ENCODE data around the gene KIF13A. TPM values are rescaled to one million over a fixed set of nuclear protein-coding genes. Genes with fewer than 3 reads are reported as not detected.

Gene KIF13A
- total and polyA plus RNA-seq, 2 donors (not counting 3 experiments of a cell fraction or from before 2014, with no cell fraction given) = 24.9 to 65.8 TPM

GRCh38 chr6:18035330-18035854, 48.0 kb upstream of the KIF13A start:
- intact Hi-C loops (cut with micrococcal nuclease) = no loop called here

GRCh38 chr6:18034798-18035202, 47.4 kb upstream of the KIF13A start:
- intact Hi-C loops (cut with micrococcal nuclease) = no loop called here
- H3K27me3 ChIP-seq (ENCODE audit: control insufficient read depth in 2 of 2, insufficient read depth in 2 of 2, low read length in 2 of 2) = no peaks in the 10 kb centered on the region
- no TSS peak for BruUV-seq (replicated peaks)

More at GRCh38 chr6:18035330-18035854, 48.0 kb upstream of the KIF13A start:
- ChIA-PET POLR2A (no interaction called here), CTCF (no interaction called here)
- H3K9me1 ChIP-seq (replicated peaks; ENCODE audit: control insufficient read depth, extremely low read depth, insufficient read depth, low read length) = no peaks in the 10 kb centered on the region
- H2AFZ ChIP-seq (ENCODE audit: low read depth, low read length) = no peak overlapping the region
- no peak overlapping the region for H3K9ac ChIP-seq (replicated peaks; ENCODE audit: extremely low read depth, insufficient read depth, low read length)
- DNase-seq (ENCODE audit: low read depth, low spot score) (no peak), FAIRE-seq (no peak)
- dilution Hi-C loops (cut with MboI; ENCODE audit: extremely low pct_ligation_motif_present, low sequenced_read_pairs) = no loop called here
- no peaks in the 10 kb centered on the region for H3K36me3 ChIP-seq (ENCODE audit: control insufficient read depth in 2 of 2, extremely low read depth in 1 of 2, insufficient read depth in 2 of 2, low read length in 2 of 2)
- H3K27ac ChIP-seq (ENCODE audit: insufficient read depth, low read depth, low read length) = no peak overlapping the region
- H4K20me1 ChIP-seq (replicated peaks; ENCODE audit: control insufficient read depth, extremely low read depth, insufficient read depth, low read length) = no peaks in the 10 kb centered on the region
- H3K79me2 ChIP-seq (ENCODE audit: control insufficient read depth, insufficient read depth, low read length) = no peaks in the 10 kb centered on the region
- TF ChIP-seq POLR2AphosphoS5 (IDR thresholded peaks at IDR 0.05; ENCODE audit: insufficient read depth, low read depth, low read length) (no peak), EZH2 (IDR thresholded peaks at IDR 0.05; ENCODE audit: borderline replicate concordance, low read depth, low read length, severe bottlenecking) (no peak), POLR2A (IDR thresholded peaks at IDR 0.05; ENCODE audit: low read depth, low read length) (no peak), FOS (IDR thresholded peaks at IDR 0.05; ENCODE audit: borderline replicate concordance, insufficient read depth, low read length) (no peak)
- H3K4me1 ChIP-seq (ENCODE audit: control insufficient read depth, extremely low read depth, insufficient read depth, low read length) = no peaks in the 10 kb centered on the region
- H3K4me2 ChIP-seq (ENCODE audit: insufficient read depth, low read length) = no peak overlapping the region
- H3K9me3 ChIP-seq (replicated peaks; ENCODE audit: control insufficient read depth, insufficient read depth, low read length) = no peaks in the 10 kb centered on the region
- BruUV-seq (replicated peaks) = no TSS peak
- no peaks in the 10 kb centered on the region for H3K27me3 ChIP-seq (ENCODE audit: control insufficient read depth in 2 of 2, insufficient read depth in 2 of 2, low read length in 2 of 2)
- H3K4me3 ChIP-seq (replicated peaks in 1 of 3; ENCODE audit: insufficient read depth in 1 of 3, low read depth in 1 of 3, low read length in 3 of 3) = no peak overlapping the region

More at GRCh38 chr6:18034798-18035202, 47.4 kb upstream of the KIF13A start:
- dilution Hi-C loops (cut with MboI; ENCODE audit: extremely low pct_ligation_motif_present, low sequenced_read_pairs) = no loop called here
- ChIA-PET CTCF (interaction anchor here (1.9 kb wide), 1 partner anchor 8 kb away, joined by 5 read pairs; no protein-coding TSS in a partner anchor), POLR2A (no interaction called here)
- Histone ChIP-seq H3K4me3 (replicated peaks in 1 of 3; ENCODE audit: insufficient read depth in 1 of 3, low read depth in 1 of 3, low read length in 3 of 3) (no peak overlapping the region), H4K20me1 (replicated peaks; ENCODE audit: control insufficient read depth, extremely low read depth, insufficient read depth, low read length) (no peaks in the 10 kb centered on the region), H3K4me1 (ENCODE audit: control insufficient read depth, extremely low read depth, insufficient read depth, low read length) (no peaks in the 10 kb centered on the region), H3K27ac (ENCODE audit: insufficient read depth, low read depth, low read length) (no peak overlapping the region), H3K79me2 (ENCODE audit: control insufficient read depth, insufficient read depth, low read length) (no peaks in the 10 kb centered on the region), H3K36me3 (ENCODE audit: control insufficient read depth in 2 of 2, extremely low read depth in 1 of 2, insufficient read depth in 2 of 2, low read length in 2 of 2) (no peaks in the 10 kb centered on the region), H2AFZ (ENCODE audit: low read depth, low read length) (no peak overlapping the region), H3K9me1 (replicated peaks; ENCODE audit: control insufficient read depth, extremely low read depth, insufficient read depth, low read length) (no peaks in the 10 kb centered on the region), H3K4me2 (ENCODE audit: insufficient read depth, low read length) (no peak overlapping the region), H3K9me3 (replicated peaks; ENCODE audit: control insufficient read depth, insufficient read depth, low read length) (no peaks in the 10 kb centered on the region), H3K9ac (replicated peaks; ENCODE audit: extremely low read depth, insufficient read depth, low read length) (no peak overlapping the region)
- FAIRE-seq (no peak), DNase-seq (ENCODE audit: low read depth, low spot score) (no peak)
- TF ChIP-seq MAX (IDR thresholded peaks at IDR 0.05; ENCODE audit: insufficient read depth, insufficient read length) = no peak
- no peak for TF ChIP-seq CTCF (IDR thresholded peaks at IDR 0.05; ENCODE audit: extremely low read depth in 1 of 2, insufficient read depth in 1 of 2, low read depth in 1 of 2, low read length in 2 of 2)
- TF ChIP-seq POLR2A (IDR thresholded peaks at IDR 0.05; ENCODE audit: low read depth, low read length) = no peak
- no peak for TF ChIP-seq GATA2 (IDR thresholded peaks at IDR 0.05; ENCODE audit: insufficient read depth, insufficient read length, low read depth, low read length)
- TF ChIP-seq FOS (IDR thresholded peaks at IDR 0.05; ENCODE audit: borderline replicate concordance, insufficient read depth, low read length) = no peak
- no peak for TF ChIP-seq JUN (IDR thresholded peaks at IDR 0.05; ENCODE audit: borderline replicate concordance, insufficient read depth, insufficient read length, low read depth)

Data from endothelial cell of umbilical vein (primary cell).